GM23338 (cell line): ENCODE data around the gene DHX29. TPM values are rescaled to one million over a fixed set of nuclear protein-coding genes. Genes with fewer than 3 reads are reported as not detected.

Experiments
- ATAC-seq: fragments of 200-7000 bp; cut with Tn5 transposase; 3 replicates; pipeline ENCODE4 v1.9.1; 2020
- DNase-seq: peaks from one replicate; pipeline ENCODE4 v3.0.0-alpha.2; 2015; ENCODE audit warnings: low spot score
- H2AFZ ChIP-seq: fragments of 200-600 bp; sonication (generic); 2 replicates; pipeline ENCODE4 v1.8.0; 2016; ENCODE audit warnings: antibody characterized with exemption, mild to moderate bottlenecking, moderate library complexity
- H3F3A ChIP-seq: fragments of 200-600 bp; sonication (generic); replicated peaks from 2 replicates; pipeline ENCODE4 v1.8.0; 2017; ENCODE audit warnings: antibody characterized with exemption, mixed run types, low read depth
- H3K27ac ChIP-seq: fragments of 200-600 bp; sonication (generic); 2 replicates; pipeline ENCODE4 v1.6.1; 2016; ENCODE audit warnings: low read depth
- H3K27me3 ChIP-seq: fragments of 200-600 bp; sonication (generic); 2 replicates; pipeline ENCODE4 v1.8.0; 2016; ENCODE audit warnings: mild to moderate bottlenecking, mixed run types, moderate library complexity; ENCODE audit not compliant: insufficient read depth
- H3K36me3 ChIP-seq: fragments of 200-600 bp; sonication (generic); 2 replicates; pipeline ENCODE4 v1.8.0; 2016; ENCODE audit warnings: mild to moderate bottlenecking; ENCODE audit not compliant: insufficient read depth
- H3K4me1 ChIP-seq: fragments of 200-600 bp; sonication (generic); 2 replicates; pipeline ENCODE4 v1.8.0; 2016; ENCODE audit warnings: mild to moderate bottlenecking, moderate library complexity; ENCODE audit not compliant: insufficient read depth
- H3K4me2 ChIP-seq: fragments of 200-600 bp; sonication (generic); 2 replicates; pipeline ENCODE4 v1.7.1; 2017; ENCODE audit warnings: mixed run types
- H3K4me3 ChIP-seq: fragments of 200-600 bp; sonication (generic); 2 replicates; pipeline ENCODE4 v1.6.1; 2016; ENCODE audit warnings: mixed run types
- H3K79me2 ChIP-seq: fragments of 200-600 bp; sonication (generic); replicated peaks from 2 replicates; pipeline ENCODE4 v1.8.0; 2017; ENCODE audit warnings: mild to moderate bottlenecking; ENCODE audit not compliant: insufficient read depth
- H3K9me2 ChIP-seq: fragments of 200-600 bp; sonication (generic); 2 replicates; pipeline ENCODE4 v1.8.0; 2017; ENCODE audit not compliant: insufficient read depth
- H4K20me1 ChIP-seq: fragments of 200-600 bp; sonication (generic); replicated peaks from 2 replicates; pipeline ENCODE4 v1.8.0; 2017; ENCODE audit warnings: mild to moderate bottlenecking; ENCODE audit not compliant: insufficient read depth
- H3K27ac Mint-ChIP-seq: 2 replicates; pipeline ENCODE4 v1.8.0; 2020; ENCODE audit warnings: inconsistent platforms, mild to moderate bottlenecking, moderate library complexity, mixed read lengths
- H3K27me3 Mint-ChIP-seq: 3 replicates; pipeline ENCODE4 v1.8.0; 2022; ENCODE audit warnings: low read depth, mild to moderate bottlenecking, moderate library complexity, mixed read lengths, inconsistent platforms; ENCODE audit not compliant: insufficient read depth, poor library complexity
- H3K36me3 Mint-ChIP-seq: 3 replicates; pipeline ENCODE4 v1.8.0; 2021; ENCODE audit warnings: low read depth, mild to moderate bottlenecking, inconsistent platforms, moderate library complexity, mixed read lengths
- H3K4me1 Mint-ChIP-seq: 3 replicates; pipeline ENCODE4 v1.8.0; 2020; ENCODE audit warnings: mild to moderate bottlenecking, inconsistent platforms, mixed read lengths
- H3K4me3 Mint-ChIP-seq: 3 replicates; pipeline ENCODE4 v1.8.0; 2021; ENCODE audit warnings: moderate library complexity, mild to moderate bottlenecking, inconsistent platforms, mixed read lengths
- H3K9me3 Mint-ChIP-seq: 3 replicates; pipeline ENCODE4 v1.8.0; 2020; ENCODE audit warnings: moderate library complexity, mild to moderate bottlenecking, inconsistent platforms, mixed read lengths
- CREB1 ChIP-seq: fragments of 250-450 bp; sonication (Bioruptor Pico); IDR thresholded peaks from 2 replicates; pipeline ENCODE4 v1.5.0; 2020; ENCODE audit warnings: low read depth, mild to moderate bottlenecking, moderate library complexity
- CTCF ChIP-seq, 2 experiments: fragments of 200-600 bp in 1 of 2; sonication (generic) in 1 of 2; conservative IDR thresholded peaks; 2 replicates each; pipeline versions ENCODE4 v1.5.1 to v1.6.1; 2016 to 2017; ENCODE audit warnings: antibody characterized with exemption in 2 of 2, low read depth in 2 of 2, mild to moderate bottlenecking in 2 of 2, moderate library complexity in 1 of 2
- ETS1 ChIP-seq: IDR thresholded peaks from 2 replicates; pipeline ENCODE4 v1.6.1; 2016; ENCODE audit warnings: antibody characterized with exemption
- EZH2 ChIP-seq: fragments of 200-600 bp; sonication (generic); IDR thresholded peaks from one replicate; pipeline ENCODE4 v1.8.0; 2017; ENCODE audit warnings: antibody characterized with exemption, mild to moderate bottlenecking, low read depth; ENCODE audit not compliant: unreplicated experiment
- EZH2phosphoT487 ChIP-seq: fragments of 200-600 bp; sonication (generic); IDR thresholded peaks from one replicate; pipeline ENCODE4 v1.8.1; 2018; ENCODE audit warnings: antibody characterized with exemption; ENCODE audit not compliant: unreplicated experiment
- JUNB ChIP-seq: IDR thresholded peaks from one replicate; pipeline ENCODE4 v1.6.1; 2016; ENCODE audit warnings: antibody characterized with exemption; ENCODE audit not compliant: unreplicated experiment
- NANOG ChIP-seq: IDR thresholded peaks from 2 replicates; pipeline ENCODE4 v1.6.1; 2016; ENCODE audit warnings: antibody characterized with exemption, borderline replicate concordance
- POLR2AphosphoS5 ChIP-seq: IDR thresholded peaks from 2 replicates; pipeline ENCODE4 v1.6.1; 2016; ENCODE audit warnings: antibody characterized with exemption, low read depth
- REST ChIP-seq: IDR thresholded peaks from one replicate; pipeline ENCODE4 v1.6.1; 2018; ENCODE audit warnings: antibody characterized with exemption; ENCODE audit not compliant: unreplicated experiment
- STAT1 ChIP-seq: IDR thresholded peaks from one replicate; pipeline ENCODE4 v1.6.1; 2016; ENCODE audit warnings: antibody characterized with exemption; ENCODE audit not compliant: unreplicated experiment
- ZNF114 ChIP-seq: fragments of 250-450 bp; sonication (Bioruptor Pico); IDR thresholded peaks from 2 replicates; pipeline ENCODE4 v1.5.0; 2020; ENCODE audit warnings: mild to moderate bottlenecking, moderate library complexity
- ZNF331 ChIP-seq: fragments of 250-450 bp; sonication (Bioruptor Pico); IDR thresholded peaks from 2 replicates; pipeline ENCODE4 v1.5.0; 2020; ENCODE audit warnings: low read depth, mild to moderate bottlenecking, moderate library complexity
- ZNF462 ChIP-seq: fragments of 250-450 bp; sonication (Bioruptor Pico); IDR thresholded peaks from 2 replicates; pipeline ENCODE4 v1.5.0; 2020; ENCODE audit warnings: mild to moderate bottlenecking, moderate library complexity
- polyA plus RNA-seq: library from polyadenylated mRNA; unstranded; fragments of >200 nt; fragmentation: Nextera tagmentation; extraction: Ambion mirVana; gene quantifications from 2 replicates; pipeline ENCODE4 v1.2.1, GENCODE V29; 2016
- total RNA-seq: library from RNA; depleted of rRNA; stranded (reverse); fragments of >200 nt; shearing (Covaris generic); gene quantifications from 2 replicates; pipeline ENCODE4 v1.2.3, GENCODE V29; 2014

The DHX29 gene
- total and polyA plus RNA-seq, 2 experiments from 2014 or later = 34.6 to 137 TPM

GRCh38 chr5:55306641-55307382, 682 bp downstream of the DHX29 start:
- H3K4me1 Mint-ChIP-seq = peaks cover 13% of the 10 kb centered on the region; the same call in 2 of the 3 replicates
- ATAC-seq (peak; percentile 6; the same call in 2 of the 3 replicates), DNase-seq (no peak)
- TF ChIP-seq CREB1 (CRISPR knock-in tag) (no peak), NANOG (no peak), POLR2AphosphoS5 (no peak), STAT1 (no peak), ZNF114 (no peak), CTCF (conservative IDR thresholded peaks at IDR 0.05; ENCODE audit: low read depth in 2 of 2) (no peak), ZNF331 (CRISPR knock-in tag) (no peak), ZNF462 (CRISPR knock-in tag) (no peak), ETS1 (no peak), REST (no peak), EZH2 (no peak), EZH2phosphoT487 (no peak), JUNB (no peak)
- H3K27me3 Mint-ChIP-seq = no peaks in the 10 kb centered on the region
- no peaks in the 10 kb centered on the region for H3K9me3 Mint-ChIP-seq
- Histone ChIP-seq H3K79me2 (peaks cover 92% of the 10 kb centered on the region), H3F3A (no peaks in the 10 kb centered on the region), H3K36me3 (no peaks in the 10 kb centered on the region), H3K27ac (no peak overlapping the region; the same call in 1 of the 2 replicates), H3K27me3 (no peaks in the 10 kb centered on the region), H2AFZ (peak overlapping the region; percentile 78; the same call in 1 of the 2 replicates), H3K4me3 (peak overlapping the region; percentile 66), H3K4me1 (peaks cover 18% of the 10 kb centered on the region), H4K20me1 (peaks cover under 1% of the 10 kb centered on the region), H3K4me2 (peak overlapping the region; percentile 91), H3K9me2 (no peaks in the 10 kb centered on the region)
- H3K4me3 Mint-ChIP-seq = no peak overlapping the region
- no peak overlapping the region for H3K27ac Mint-ChIP-seq
- H3K36me3 Mint-ChIP-seq = peaks cover 11% of the 10 kb centered on the region; the same call in 2 of the 3 replicates
